GM19467 (cell line): ENCODE results near the gene ABCG5.

Experiments
- ATAC-seq: cut with Tn5 transposase; IDR thresholded peaks from one replicate; pipeline ENCODE4 v1.9.1; 2021; ENCODE audit warnings: mild to moderate bottlenecking, moderate library complexity; ENCODE audit not compliant: unreplicated experiment

Gene ABCG5

GRCh38 chr2:43842866-43843226 is 4.2 kb upstream of the ABCG5 start:
- ATAC-seq = no peak

GRCh38 chr2:43841949-43842865 is 3.6 kb upstream of the ABCG5 start:
- no peak for ATAC-seq

DNA sequence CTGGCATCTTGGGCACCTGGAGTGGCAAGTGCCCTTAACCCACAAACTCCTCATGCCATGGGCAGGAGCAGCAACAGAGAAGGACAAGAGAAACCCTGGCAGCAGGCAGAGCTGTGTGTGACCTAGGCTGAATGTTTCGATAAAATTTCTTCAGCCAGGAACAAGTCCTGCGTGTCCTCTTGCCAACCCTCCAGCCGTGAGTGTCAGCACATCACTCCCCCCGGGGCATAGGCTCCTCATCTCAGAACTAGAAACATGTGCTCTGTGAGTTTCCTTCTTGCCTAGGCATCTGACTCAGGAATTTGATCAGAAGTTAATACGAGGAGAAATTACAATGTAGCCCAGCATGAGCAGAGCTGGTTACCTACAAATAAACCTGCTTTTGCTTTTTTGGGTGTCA is 2.3 kb upstream of the ABCG5 start:
- ATAC-seq = no peak

DNA sequence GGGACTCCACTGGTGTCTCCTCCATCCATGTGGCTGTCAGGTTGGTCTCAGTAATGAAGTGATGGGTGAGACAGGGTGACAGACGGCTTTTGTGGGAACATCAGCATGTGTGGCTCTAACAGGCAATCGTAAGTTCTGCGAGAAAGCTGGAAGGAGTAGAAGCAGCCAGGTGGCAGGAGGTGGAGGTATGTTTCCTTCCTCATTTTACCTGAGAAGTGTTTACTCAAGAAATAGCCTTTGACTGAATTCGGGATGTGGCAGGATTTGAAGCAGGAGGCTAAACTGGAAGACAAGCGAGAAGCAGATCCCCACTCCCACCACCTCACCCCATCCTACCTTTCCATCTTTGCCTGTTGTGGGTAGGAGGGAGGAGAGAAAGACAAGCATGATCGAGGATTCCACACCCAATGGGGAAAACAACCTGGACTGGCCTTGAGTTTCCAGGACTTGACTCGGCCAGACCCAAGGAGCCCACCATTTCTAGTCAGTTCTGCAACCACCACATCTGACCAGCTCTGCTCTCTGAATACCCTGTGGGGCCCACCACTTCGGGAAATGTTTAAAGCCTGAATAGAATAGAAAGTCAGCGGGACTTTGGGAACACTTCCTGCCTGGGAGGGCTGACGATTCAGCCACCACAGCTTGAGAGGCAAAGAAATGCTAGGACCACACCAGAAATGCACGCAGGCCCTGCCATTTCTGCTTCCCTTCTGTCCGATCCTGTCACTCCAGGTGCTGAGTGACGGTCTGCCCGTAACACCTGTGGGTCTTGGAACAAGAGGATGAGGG is 1.3 kb upstream of the ABCG5 start:
- no peak for ATAC-seq

GRCh38 chr2:43837831-43838559 is 644 bp downstream of the ABCG5 start:
- ATAC-seq = no peak

- no peak for ATAC-seq
These were observed 1.6 kb downstream of the ABCG5 start for GRCh38 chr2:43837033-43837432.

GRCh38 chr2:43832457-43832856 is 6.2 kb downstream of the ABCG5 start:
- ATAC-seq = no peak

DNA sequence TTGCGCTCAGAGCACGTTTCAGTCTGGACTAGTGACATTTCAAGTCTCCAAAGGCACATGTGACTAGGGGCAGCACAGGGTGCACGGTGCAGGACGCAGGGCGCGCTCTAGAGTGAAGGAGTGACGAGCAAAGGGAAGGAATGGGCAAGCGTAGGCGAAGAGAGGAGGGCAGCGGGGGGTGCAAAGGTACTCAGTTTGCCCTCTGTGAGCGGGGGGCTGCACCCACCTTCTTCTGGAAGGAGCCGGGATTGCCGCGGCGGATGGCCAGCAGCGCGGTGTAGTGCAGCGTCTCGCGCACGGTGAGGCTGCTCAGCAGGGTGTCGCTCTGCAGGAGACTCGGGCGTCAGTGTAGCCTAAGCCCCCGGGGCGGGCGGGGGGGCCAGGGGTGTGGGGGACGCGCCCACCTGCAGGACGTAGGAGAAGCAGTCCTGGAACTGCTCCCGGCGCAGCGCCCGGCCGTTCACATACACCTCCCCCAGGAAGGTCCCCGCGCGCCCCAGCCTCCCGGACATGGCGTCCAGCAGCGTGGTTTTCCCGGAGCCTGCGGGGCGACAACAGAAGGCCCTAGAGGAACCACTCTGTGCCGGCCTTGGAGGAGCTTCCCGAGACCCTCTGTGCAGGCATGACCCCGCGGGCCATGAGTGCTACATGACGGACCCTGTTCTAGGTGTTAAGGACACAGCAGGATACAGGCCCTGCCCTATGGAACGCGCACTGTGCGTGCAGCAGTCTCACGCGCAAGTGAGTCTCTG is 6.9 kb downstream of the ABCG5 start:
- no peak for ATAC-seq

GRCh38 chr2:43826305-43827250 is 12.1 kb downstream of the ABCG5 start:
- ATAC-seq = no peak

DNA sequence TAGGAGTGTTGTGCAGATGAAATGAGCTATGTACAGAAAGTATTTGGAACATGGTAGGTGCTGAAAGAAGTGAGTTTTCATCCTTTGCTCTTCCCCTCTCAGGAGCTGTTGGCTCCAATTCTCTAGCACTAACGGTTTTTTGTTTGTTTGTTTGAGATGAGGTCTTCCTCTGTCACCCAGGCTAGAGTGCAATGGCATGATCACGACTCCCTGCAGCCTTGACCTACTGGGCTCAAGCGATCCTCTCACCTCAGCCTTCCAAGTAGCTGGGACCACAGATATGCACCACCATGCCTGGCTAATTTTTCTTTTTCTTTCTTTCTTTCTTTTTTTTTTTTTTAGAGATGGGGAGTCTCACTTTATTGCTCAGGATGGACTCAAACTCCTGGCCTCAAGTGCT is 12.8 kb downstream of the ABCG5 start:
- no peak for ATAC-seq

- no peak for ATAC-seq
These were observed 13.6 kb downstream of the ABCG5 start for GRCh38 chr2:43824951-43825493.

DNA sequence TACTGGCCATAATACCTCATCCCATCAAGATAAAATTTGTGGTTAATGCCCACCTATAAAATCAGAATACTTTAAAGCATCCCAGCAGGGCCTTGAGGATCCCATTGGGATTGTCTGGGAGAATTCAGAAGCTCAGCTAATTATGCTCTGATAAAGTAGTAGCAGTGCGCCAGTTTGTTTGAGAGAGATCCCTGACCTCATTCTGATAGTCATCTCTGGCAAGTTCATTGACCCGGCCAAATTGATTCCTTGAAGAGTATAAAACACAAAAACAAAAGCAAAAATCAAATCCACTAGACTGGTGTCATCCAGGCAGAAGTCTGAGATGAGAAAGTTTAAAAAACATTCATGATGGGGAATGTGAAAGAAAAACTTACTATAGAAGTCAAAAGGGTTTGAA is 14.1 kb downstream of the ABCG5 start:
- no peak for ATAC-seq

DNA sequence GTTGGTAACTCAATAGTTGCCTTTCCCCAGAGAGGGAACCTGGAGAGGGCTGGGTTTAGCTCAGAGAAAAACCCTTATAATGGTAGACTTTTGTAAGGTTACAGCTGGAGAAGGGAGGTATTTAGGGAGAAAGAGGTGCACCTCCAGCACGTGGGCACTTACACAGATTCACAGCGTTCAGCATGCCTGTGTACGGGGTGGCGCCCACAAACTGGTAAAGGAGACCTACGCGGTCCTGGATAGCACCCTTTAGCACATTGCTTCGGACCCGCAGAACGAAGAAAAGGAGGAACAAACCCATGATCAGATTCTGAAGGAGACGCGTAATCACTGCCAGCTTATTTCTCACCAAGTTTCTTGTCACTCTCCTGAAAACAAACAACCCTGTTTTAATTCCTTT is 14.9 kb downstream of the ABCG5 start:
- ATAC-seq = no peak

- ATAC-seq = no peak
These were observed 15.8 kb downstream of the ABCG5 start for GRCh38 chr2:43822839-43823238.

DNA sequence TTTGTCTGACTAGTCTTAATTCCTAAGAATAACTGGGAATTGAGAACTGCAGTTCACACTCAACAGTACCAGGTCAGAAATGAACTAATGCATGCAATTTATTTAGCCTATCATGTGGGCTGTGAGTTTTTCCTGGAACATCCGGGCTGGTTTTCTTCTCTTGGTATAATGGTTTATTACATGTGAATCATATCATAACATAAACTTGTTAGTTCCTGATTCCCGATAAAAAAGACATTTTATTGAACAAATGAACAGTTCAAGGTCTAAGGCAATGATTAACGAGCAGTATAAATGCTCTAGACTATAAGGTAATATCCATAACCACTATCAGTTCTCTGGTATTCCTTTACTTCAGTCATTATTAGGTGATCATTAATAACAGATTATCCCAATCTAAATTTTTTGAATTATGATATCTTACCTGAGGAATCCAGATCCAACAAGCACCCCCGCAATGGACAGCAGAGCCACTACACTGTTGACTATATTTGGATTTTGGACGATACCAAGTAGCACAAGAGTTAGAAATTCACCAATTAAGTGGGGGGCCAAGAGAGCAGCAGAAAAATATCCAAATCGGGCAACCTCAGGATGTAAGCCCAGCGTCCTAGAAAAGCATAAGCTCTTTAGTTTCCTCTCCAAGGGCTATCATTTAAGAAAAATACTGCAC is 19.0 kb downstream of the ABCG5 start:
- no peak for ATAC-seq

GRCh38 chr2:43818761-43819160 is 19.9 kb downstream of the ABCG5 start:
- ATAC-seq = no peak

GRCh38 chr2:43814711-43815110 is 23.9 kb downstream of the ABCG5 start:
- no peak for ATAC-seq

DNA sequence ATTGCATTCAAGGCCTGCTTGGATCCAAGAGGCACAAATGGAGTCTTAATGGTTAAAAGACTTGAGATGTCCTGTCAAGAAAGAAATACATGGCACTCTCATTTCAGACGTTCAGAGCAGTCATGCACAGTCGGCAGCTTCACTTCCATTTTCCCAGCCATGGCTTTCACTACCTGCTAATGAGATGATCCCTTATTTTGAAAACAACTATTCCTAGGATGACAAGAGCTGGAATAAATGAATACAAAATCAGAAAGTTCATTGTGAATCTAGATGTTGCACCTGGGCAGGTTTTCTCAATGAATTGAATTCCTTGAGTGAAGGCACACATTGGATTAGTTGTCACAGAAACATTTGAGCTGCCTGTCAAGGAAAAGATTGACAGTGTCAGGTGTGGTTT is 25.7 kb downstream of the ABCG5 start:
- ATAC-seq = no peak

DNA sequence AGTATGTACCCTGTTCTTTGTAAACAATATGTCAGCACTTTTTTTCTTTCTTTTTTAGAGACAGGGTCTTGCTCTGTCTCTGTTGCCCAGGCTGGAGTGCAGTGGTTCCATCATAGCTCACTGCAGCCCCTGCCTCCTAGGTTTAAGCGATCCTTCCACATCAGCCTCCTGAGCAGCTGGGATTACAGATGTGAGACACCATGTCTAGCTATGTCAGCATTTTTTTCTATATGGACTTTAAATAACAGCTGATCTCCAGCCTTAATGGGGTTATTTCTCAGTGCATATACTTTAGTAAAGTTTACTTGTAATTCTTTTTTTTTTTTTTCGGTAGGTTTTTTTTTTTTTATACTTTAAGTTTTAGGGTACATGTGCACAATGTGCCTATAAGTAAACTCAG is 26.6 kb downstream of the ABCG5 start:
- ATAC-seq = no peak
